Natural killer cell (primary cell): Measurements from ENCODE around the gene BCL11B. TPM values are rescaled to one million over a fixed set of nuclear protein-coding genes. Genes with fewer than 3 reads are reported as not detected.
A peak's percentile ranks its signal among the peaks of the same experiment; 100 is the strongest.

Experiments
- ATAC-seq, 3 donors: fragments of 150-1000 bp in 2 of 3; fragments of 200-7000 bp in 1 of 3; cut with Tn5 transposase; 1 replicate in 1 of 3; 2 replicates in 2 of 3; pipeline ENCODE4 v1.10.0; 2021; ENCODE audit warnings: mild to moderate bottlenecking in 2 of 3, moderate library complexity in 2 of 3
- DNase-seq, 2 donors: peaks; one replicate each; pipeline versions ENCODE4 v3.0.0 to v3.0.0-alpha.2; 2013 to 2021; ENCODE audit warnings: mixed read lengths in 1 of 2
- H3K27ac ChIP-seq: one replicate; pipeline ENCODE4 v1.5.1; 2013; ENCODE audit warnings: mild to moderate bottlenecking, low read length
- H3K27me3 ChIP-seq: one replicate; pipeline ENCODE4 v1.6.1; 2013; ENCODE audit warnings: low read length; ENCODE audit not compliant: control insufficient read depth, insufficient read depth
- H3K36me3 ChIP-seq: one replicate; pipeline ENCODE4 v1.6.1; 2013; ENCODE audit warnings: low read length; ENCODE audit not compliant: control insufficient read depth, insufficient read depth
- H3K4me1 ChIP-seq: one replicate; pipeline ENCODE4 v1.6.1; 2013; ENCODE audit warnings: low read length; ENCODE audit not compliant: control insufficient read depth, insufficient read depth
- H3K4me3 ChIP-seq: one replicate; pipeline ENCODE4 v1.5.1; 2013; ENCODE audit warnings: low read length
- H3K9me3 ChIP-seq: one replicate; pipeline ENCODE4 v1.6.1; 2013; ENCODE audit warnings: low read length; ENCODE audit not compliant: control insufficient read depth, insufficient read depth
- H3K27ac Mint-ChIP-seq, 2 donors: one replicate each; pipeline ENCODE4 v1.8.0; 2022; ENCODE audit warnings: mild to moderate bottlenecking in 2 of 2, mixed read lengths in 2 of 2, moderate library complexity in 1 of 2
- H3K27me3 Mint-ChIP-seq, 2 donors: one replicate each; pipeline ENCODE4 v1.8.0; 2022; ENCODE audit warnings: low read depth in 2 of 2, mixed read lengths in 2 of 2
- H3K36me3 Mint-ChIP-seq: one replicate; pipeline ENCODE4 v1.8.0; 2022; ENCODE audit warnings: mixed read lengths
- H3K4me1 Mint-ChIP-seq, 2 donors: one replicate each; pipeline ENCODE4 v1.8.0; 2022; ENCODE audit warnings: mixed read lengths in 2 of 2
- H3K4me3 Mint-ChIP-seq: one replicate; pipeline ENCODE4 v1.8.0; 2022; ENCODE audit warnings: mild to moderate bottlenecking, moderate library complexity, mixed read lengths
- H3K9me3 Mint-ChIP-seq, 2 donors: one replicate each; pipeline ENCODE4 v1.8.0; 2022; ENCODE audit warnings: mixed read lengths in 2 of 2
- CTCF ChIP-seq: fragments of 200-600 bp; IDR thresholded peaks from one replicate; pipeline ENCODE4 v1.8.0; 2022; ENCODE audit warnings: antibody characterized with exemption
- WGBS: methylation state at CpG from one replicate; pipeline ENCODE4 v1.1.7; 2013; ENCODE audit warnings: missing lambda C conversion rate; ENCODE audit not compliant: insufficient coverage; 5-methylcytosine and 5-hydroxymethylcytosine counted together
- intact Hi-C: fragments of 100-400 bp; cut with micrococcal nuclease; formaldehyde crosslinking; loops from one replicate; pipeline ENCODE4 v1.14.2; 2022
- total RNA-seq, 4 donors: library from RNA; stranded (reverse); fragments of 120-200 nt in 1 of 4; gene quantifications; one replicate each; pipeline versions ENCODE4 v1.2.3 to v1.2.4, GENCODE V29; 2013 to 2022

Gene BCL11B
- total RNA-seq, 3 donors from 2014 or later (not counting 1 experiment from before 2014, with no cell fraction given): 43.5 to 61.5 (median 56.2) TPM

GRCh38 chr14:99234961-99235571 is 36.9 kb downstream of the BCL11B start:
- WGBS: 18% methylated on average over 17 of the region's 19 CpGs
- H3K4me1 ChIP-seq: peaks cover 94% of the 10 kb centered on the region
- peaks cover 79 to 86% of the 10 kb centered on the region in 2 donors for H3K4me1 Mint-ChIP-seq

GRCh38 chr14:99234355-99234754 is 37.6 kb downstream of the BCL11B start:
- DNase-seq (peak in 1 of 2 donors; percentile 68), ATAC-seq (no peak)
- no peaks in the 10 kb centered on the region for H3K27me3 Mint-ChIP-seq
- H3K36me3 ChIP-seq: no peaks in the 10 kb centered on the region
- TF ChIP-seq CTCF: no peak
- H3K27ac ChIP-seq: peak overlapping the region; percentile 46
- H3K9me3 ChIP-seq: no peaks in the 10 kb centered on the region
- no peak overlapping the region for H3K4me3 ChIP-seq
- peaks cover 79 to 86% of the 10 kb centered on the region in 2 donors for H3K4me1 Mint-ChIP-seq
- H3K4me1 ChIP-seq: peaks cover 95% of the 10 kb centered on the region
- intact Hi-C loops: loop anchor here (5.0 kb wide), 1 partner anchor 42 kb away; no protein-coding TSS in a partner anchor
- H3K9me3 Mint-ChIP-seq: no peaks in the 10 kb centered on the region
- H3K36me3 Mint-ChIP-seq: no peaks in the 10 kb centered on the region
- no peaks in the 10 kb centered on the region for H3K27me3 ChIP-seq
- WGBS: 65% methylated on average over 9 of the region's 9 CpGs
- H3K4me3 Mint-ChIP-seq: no peak overlapping the region
- H3K27ac Mint-ChIP-seq: peak overlapping the region; percentile 85 to 96

More at GRCh38 chr14:99234961-99235571, 36.9 kb downstream of the BCL11B start:
- Mint-ChIP-seq H3K36me3 (no peaks in the 10 kb centered on the region), H3K27ac (peak overlapping the region; percentile 85 to 96), H3K4me3 (peak overlapping the region; percentile 68), H3K27me3 (no peaks in the 10 kb centered on the region), H3K9me3 (no peaks in the 10 kb centered on the region)
- H3K4me3 ChIP-seq: no peak overlapping the region
- intact Hi-C loops: loop anchor here (5.0 kb wide), 1 partner anchor 43 kb away; no protein-coding TSS in a partner anchor
- no peak overlapping the region for H3K27ac ChIP-seq
- H3K36me3 ChIP-seq: no peaks in the 10 kb centered on the region
- DNase-seq (peak in 1 of 2 donors; percentile 84), ATAC-seq (peak in 1 of 3 donors; percentile 22)
- TF ChIP-seq CTCF: no peak
- no peaks in the 10 kb centered on the region for H3K9me3 ChIP-seq
- H3K27me3 ChIP-seq: no peaks in the 10 kb centered on the region

- WGBS: 64% methylated on average over 17 of the region's 17 CpGs
Observed at GRCh38 chr14:99233222-99234035, 38.6 kb downstream of the BCL11B start.

More at GRCh38 chr14:99233222-99234035, 38.6 kb downstream of the BCL11B start:
- DNase-seq (peak in 1 of 2 donors; percentile 59), ATAC-seq (no peak)
- Mint-ChIP-seq H3K36me3 (no peaks in the 10 kb centered on the region), H3K4me3 (peak overlapping the region; percentile 28), H3K4me1 (peaks cover 79 to 86% of the 10 kb centered on the region in 2 donors), H3K9me3 (no peaks in the 10 kb centered on the region), H3K27ac (peak overlapping the region; percentile 91 to 96), H3K27me3 (no peaks in the 10 kb centered on the region)
- peaks cover 2% of the 10 kb centered on the region for H3K36me3 ChIP-seq
- TF ChIP-seq CTCF: no peak
- H3K4me3 ChIP-seq: no peak overlapping the region
- no peaks in the 10 kb centered on the region for H3K27me3 ChIP-seq
- H3K27ac ChIP-seq: peak overlapping the region; percentile 81
- intact Hi-C loops: loop anchor here (5.0 kb wide), 1 partner anchor 41 kb away; no protein-coding TSS in a partner anchor
- H3K9me3 ChIP-seq: no peaks in the 10 kb centered on the region
- H3K4me1 ChIP-seq: peaks cover 99% of the 10 kb centered on the region
